Measurements from ENCODE around the gene ST7.

The ST7 gene

DNA sequence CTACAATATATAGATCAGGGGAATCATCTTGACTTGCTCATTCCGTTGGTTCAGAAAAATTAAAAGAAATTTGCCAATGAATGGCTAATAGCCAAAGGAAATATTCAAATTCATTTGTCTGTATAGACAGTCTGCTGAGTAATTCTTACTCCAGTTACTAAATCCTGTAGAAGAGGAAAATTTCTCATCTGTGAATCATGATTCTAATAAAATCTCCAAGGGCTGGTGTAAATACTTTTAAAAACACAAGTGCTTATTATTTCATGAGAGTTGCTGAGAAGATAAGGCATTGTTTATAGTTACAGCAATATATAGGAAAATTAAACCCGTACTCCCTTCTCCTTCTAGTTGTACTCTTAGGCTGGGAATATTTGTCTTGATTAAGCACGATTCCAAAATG is 316.6 kb downstream of the ST7 start:
- H3K27me3 ChIP-seq (ENCODE audit: control insufficient read depth, insufficient read depth, low read length), result no peaks in the 10 kb centered on the region
- no peak overlapping the region for H3K9ac ChIP-seq (ENCODE audit: low read length)
- H3K4me1 ChIP-seq (ENCODE audit: control insufficient read depth, insufficient read depth, low read length), result no peaks in the 10 kb centered on the region
- no peak overlapping the region for H3K27ac ChIP-seq (ENCODE audit: low read depth, low read length)
- no peaks in the 10 kb centered on the region for H3K36me3 ChIP-seq (ENCODE audit: control insufficient read depth, insufficient read depth, low read length)
- H3K4me3 ChIP-seq (ENCODE audit: low read length), result no peak overlapping the region

DNA sequence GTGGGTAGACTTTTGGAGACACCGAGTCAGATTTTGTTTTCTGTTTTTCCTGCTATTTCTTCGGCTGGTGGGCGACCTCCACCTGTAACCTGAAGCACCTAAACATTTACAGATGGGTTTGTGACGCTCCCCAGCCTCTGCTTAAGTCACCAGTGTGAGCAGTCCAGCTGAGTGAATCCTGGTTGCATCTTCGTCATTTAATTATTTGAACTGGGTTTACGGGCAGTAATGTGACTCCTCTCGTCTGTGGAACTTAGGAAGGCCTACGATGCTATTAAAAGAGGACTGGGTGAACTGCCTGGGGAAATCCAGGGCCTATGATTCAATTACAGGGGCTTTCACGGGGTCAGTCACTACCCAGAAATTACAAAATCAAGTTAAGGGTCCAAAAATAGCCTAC is 317.1 kb downstream of the ST7 start:
- Histone ChIP-seq H3K36me3 (ENCODE audit: control insufficient read depth, insufficient read depth, low read length) (no peaks in the 10 kb centered on the region), H3K4me1 (ENCODE audit: control insufficient read depth, insufficient read depth, low read length) (no peaks in the 10 kb centered on the region), H3K9ac (ENCODE audit: low read length) (no peak overlapping the region), H3K4me3 (ENCODE audit: low read length) (no peak overlapping the region), H3K27ac (ENCODE audit: low read depth, low read length) (no peak overlapping the region), H3K27me3 (ENCODE audit: control insufficient read depth, insufficient read depth, low read length) (no peaks in the 10 kb centered on the region)

DNA sequence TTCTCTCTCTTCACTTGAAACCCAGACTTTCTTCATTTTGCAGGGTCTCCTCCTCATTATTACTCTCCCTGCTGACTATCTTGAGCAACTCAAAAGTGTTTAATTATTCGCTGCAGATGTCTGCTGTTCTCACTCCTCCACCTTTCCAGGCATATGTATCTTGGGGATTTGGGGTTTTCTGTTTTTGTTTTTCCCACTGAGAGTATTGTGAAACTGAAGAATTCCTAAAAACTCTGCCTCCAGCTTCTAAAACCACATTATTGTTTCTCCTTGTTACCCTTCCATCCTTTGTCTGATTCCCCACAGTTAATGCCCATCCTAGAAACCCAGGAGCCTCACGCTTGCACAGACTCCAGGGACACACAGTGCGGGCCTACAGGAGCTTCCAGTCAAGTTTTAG is 318.3 kb downstream of the ST7 start:
- Histone ChIP-seq H3K4me1 (ENCODE audit: control insufficient read depth, insufficient read depth, low read length) (no peaks in the 10 kb centered on the region), H3K36me3 (ENCODE audit: control insufficient read depth, insufficient read depth, low read length) (no peaks in the 10 kb centered on the region), H3K9ac (ENCODE audit: low read length) (no peak overlapping the region), H3K4me3 (ENCODE audit: low read length) (no peak overlapping the region), H3K27me3 (ENCODE audit: control insufficient read depth, insufficient read depth, low read length) (no peaks in the 10 kb centered on the region), H3K27ac (ENCODE audit: low read depth, low read length) (no peak overlapping the region)

DNA sequence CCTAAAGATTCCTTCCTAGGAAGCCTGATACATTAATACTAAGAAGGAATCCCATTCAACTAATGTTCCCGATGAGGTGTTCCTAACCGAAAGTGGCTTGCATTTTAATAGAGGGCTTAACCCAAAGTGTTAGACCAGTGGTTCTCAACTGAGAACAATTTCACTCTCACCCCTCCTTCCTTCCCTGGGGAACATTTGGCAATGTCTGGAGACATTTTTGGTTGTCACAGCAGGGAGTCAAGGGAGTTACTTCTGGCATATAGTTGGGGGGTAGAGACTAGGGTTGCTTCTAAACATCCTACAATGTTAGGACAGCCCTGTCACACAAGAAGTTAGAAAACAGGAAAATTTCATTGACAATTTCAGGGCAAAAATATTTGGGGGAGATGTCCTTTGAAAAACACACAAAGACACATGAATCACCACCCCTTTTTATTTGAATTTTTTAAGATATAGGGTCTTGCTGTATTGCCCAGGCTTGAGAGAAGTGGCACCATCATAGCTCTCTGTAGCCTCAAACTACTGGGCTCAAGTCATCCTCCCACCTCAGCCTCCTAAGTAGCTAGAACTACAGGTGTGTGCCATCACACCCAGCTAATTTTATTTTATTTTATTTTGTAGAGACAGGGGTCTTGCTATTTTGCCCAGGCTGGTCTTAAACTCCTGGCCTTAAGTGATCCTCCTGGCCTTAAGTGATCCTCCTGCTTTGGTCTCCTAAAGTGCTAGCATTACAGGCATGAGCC is 318.9 kb downstream of the ST7 start:
- no peaks in the 10 kb centered on the region for H3K27me3 ChIP-seq (ENCODE audit: control insufficient read depth, insufficient read depth, low read length)
- H3K27ac ChIP-seq (ENCODE audit: low read depth, low read length), result no peak overlapping the region
- H3K4me3 ChIP-seq (ENCODE audit: low read length), result no peak overlapping the region
- no peaks in the 10 kb centered on the region for H3K36me3 ChIP-seq (ENCODE audit: control insufficient read depth, insufficient read depth, low read length)
- H3K4me1 ChIP-seq (ENCODE audit: control insufficient read depth, insufficient read depth, low read length), result no peaks in the 10 kb centered on the region
- no peak overlapping the region for H3K9ac ChIP-seq (ENCODE audit: low read length)

- no peak overlapping the region for H3K9ac ChIP-seq (ENCODE audit: low read length)
- no peak overlapping the region for H3K27ac ChIP-seq (ENCODE audit: low read depth, low read length)
- H3K36me3 ChIP-seq (ENCODE audit: control insufficient read depth, insufficient read depth, low read length), result no peaks in the 10 kb centered on the region
- no peak overlapping the region for H3K4me3 ChIP-seq (ENCODE audit: low read length)
- no peaks in the 10 kb centered on the region for H3K27me3 ChIP-seq (ENCODE audit: control insufficient read depth, insufficient read depth, low read length)
- no peaks in the 10 kb centered on the region for H3K4me1 ChIP-seq (ENCODE audit: control insufficient read depth, insufficient read depth, low read length)
Observed at GRCh38 chr7:117273325-117273724, 320.0 kb downstream of the ST7 start.

DNA sequence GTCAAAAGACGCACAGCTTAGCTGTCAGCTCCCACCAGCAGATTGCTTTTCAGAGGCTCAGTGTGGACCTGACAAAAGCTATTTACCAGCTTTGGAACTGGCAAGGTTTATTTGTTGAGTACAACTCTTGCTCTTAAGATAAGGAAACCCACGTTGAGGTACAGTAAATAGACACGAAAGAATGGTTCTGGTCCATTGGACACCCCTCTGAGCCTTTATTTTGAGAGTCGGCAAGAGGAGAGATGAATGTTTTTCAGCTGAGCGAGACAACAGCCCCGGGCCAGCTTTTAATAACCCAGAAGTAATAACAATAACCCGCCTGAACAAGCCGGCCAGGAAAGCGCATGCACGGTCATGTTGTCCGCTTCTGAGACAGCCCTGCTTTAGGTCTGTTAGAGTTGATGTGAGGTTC is 320.5 kb downstream of the ST7 start:
- H3K4me1 ChIP-seq (ENCODE audit: control insufficient read depth, insufficient read depth, low read length), result no peaks in the 10 kb centered on the region
- H3K27ac ChIP-seq (ENCODE audit: low read depth, low read length), result no peak overlapping the region
- H3K27me3 ChIP-seq (ENCODE audit: control insufficient read depth, insufficient read depth, low read length), result no peaks in the 10 kb centered on the region
- no peak overlapping the region for H3K4me3 ChIP-seq (ENCODE audit: low read length)
- H3K9ac ChIP-seq (ENCODE audit: low read length), result no peak overlapping the region
- H3K36me3 ChIP-seq (ENCODE audit: control insufficient read depth, insufficient read depth, low read length), result no peaks in the 10 kb centered on the region

- no peak overlapping the region for H3K9ac ChIP-seq (ENCODE audit: low read length)
- no peaks in the 10 kb centered on the region for H3K27me3 ChIP-seq (ENCODE audit: control insufficient read depth, insufficient read depth, low read length)
- no peaks in the 10 kb centered on the region for H3K4me1 ChIP-seq (ENCODE audit: control insufficient read depth, insufficient read depth, low read length)
- H3K36me3 ChIP-seq (ENCODE audit: control insufficient read depth, insufficient read depth, low read length), result no peaks in the 10 kb centered on the region
- no peak overlapping the region for H3K27ac ChIP-seq (ENCODE audit: low read depth, low read length)
- no peak overlapping the region for H3K4me3 ChIP-seq (ENCODE audit: low read length)
Observed at GRCh38 chr7:117274951-117275350, 321.6 kb downstream of the ST7 start.

DNA sequence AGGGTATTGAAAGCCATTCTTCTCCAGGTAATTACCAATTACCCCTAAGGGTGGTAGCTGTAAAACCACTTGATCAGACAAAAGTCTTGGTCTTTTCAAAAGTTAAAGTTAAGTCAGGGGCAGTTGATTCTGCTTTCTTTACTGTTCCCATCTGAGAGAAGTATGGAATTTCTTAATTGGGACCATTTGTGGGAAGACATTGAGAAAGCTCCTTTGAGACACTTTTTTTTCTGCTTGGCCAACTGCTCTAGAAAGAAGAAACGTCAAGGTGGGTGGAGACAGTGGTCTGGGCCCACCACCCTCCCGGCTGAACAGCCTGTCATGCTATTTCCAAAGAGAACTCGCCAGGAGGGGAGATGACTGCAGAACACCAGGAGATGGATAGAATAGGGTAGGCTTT is 324.3 kb downstream of the ST7 start:
- Histone ChIP-seq H3K9ac (ENCODE audit: low read length) (no peak overlapping the region), H3K27ac (ENCODE audit: low read depth, low read length) (no peak overlapping the region), H3K4me1 (ENCODE audit: control insufficient read depth, insufficient read depth, low read length) (no peaks in the 10 kb centered on the region), H3K27me3 (ENCODE audit: control insufficient read depth, insufficient read depth, low read length) (no peaks in the 10 kb centered on the region), H3K36me3 (ENCODE audit: control insufficient read depth, insufficient read depth, low read length) (no peaks in the 10 kb centered on the region), H3K4me3 (ENCODE audit: low read length) (no peak overlapping the region)

DNA sequence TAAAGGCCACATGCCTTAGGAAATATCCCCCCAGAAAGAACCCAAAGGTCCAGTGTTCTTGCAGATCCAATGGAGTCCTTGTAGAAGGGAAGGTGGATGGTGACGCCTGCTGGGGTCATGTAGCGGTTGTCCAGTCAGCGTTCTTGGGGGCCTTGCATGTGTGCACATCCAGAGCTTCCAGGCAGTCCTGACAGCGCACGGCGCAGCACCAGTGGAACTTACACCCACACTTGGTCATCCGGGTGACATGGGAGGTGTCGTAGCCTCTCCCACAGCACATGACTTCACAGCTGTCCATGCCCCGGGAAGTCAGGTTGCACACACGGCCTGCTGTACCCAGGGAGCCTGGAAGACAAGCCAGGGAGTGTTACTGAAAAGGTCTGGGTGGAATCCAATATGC is 324.7 kb downstream of the ST7 start:
- Histone ChIP-seq H3K27me3 (ENCODE audit: control insufficient read depth, insufficient read depth, low read length) (no peaks in the 10 kb centered on the region), H3K27ac (ENCODE audit: low read depth, low read length) (no peak overlapping the region), H3K4me1 (ENCODE audit: control insufficient read depth, insufficient read depth, low read length) (no peaks in the 10 kb centered on the region), H3K36me3 (ENCODE audit: control insufficient read depth, insufficient read depth, low read length) (no peaks in the 10 kb centered on the region), H3K9ac (ENCODE audit: low read length) (no peak overlapping the region), H3K4me3 (ENCODE audit: low read length) (no peak overlapping the region)

DNA sequence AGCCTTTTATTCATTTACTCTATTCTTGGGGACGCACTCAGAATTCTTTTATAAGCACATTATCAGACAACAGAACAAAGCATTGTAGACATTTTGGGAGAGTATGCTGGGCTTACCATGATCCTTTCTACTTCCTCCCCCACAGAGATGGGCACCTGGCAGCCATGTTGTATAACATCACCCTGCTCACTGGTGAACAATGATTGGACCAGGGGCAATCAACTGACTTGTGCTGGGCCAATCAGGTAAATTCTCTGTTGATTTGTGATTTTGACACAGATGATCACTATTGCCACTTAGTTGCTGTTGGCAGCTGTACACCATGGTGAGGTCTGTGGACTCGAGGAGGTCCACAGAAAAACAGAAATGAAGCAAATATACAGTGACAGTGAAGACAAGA is 325.9 kb downstream of the ST7 start:
- no peak overlapping the region for H3K9ac ChIP-seq (ENCODE audit: low read length)
- no peaks in the 10 kb centered on the region for H3K27me3 ChIP-seq (ENCODE audit: control insufficient read depth, insufficient read depth, low read length)
- H3K36me3 ChIP-seq (ENCODE audit: control insufficient read depth, insufficient read depth, low read length), result no peaks in the 10 kb centered on the region
- H3K4me3 ChIP-seq (ENCODE audit: low read length), result no peak overlapping the region
- H3K27ac ChIP-seq (ENCODE audit: low read depth, low read length), result no peak overlapping the region
- H3K4me1 ChIP-seq (ENCODE audit: control insufficient read depth, insufficient read depth, low read length), result no peaks in the 10 kb centered on the region

Measured in rectal smooth muscle tissue (tissue), 1 donor.